HepG2 (cell line): ENCODE measurements around the gene LTA. TPM values are rescaled to one million over a fixed set of nuclear protein-coding genes. Genes with fewer than 3 reads are reported as not detected.

Experiments
- E2F5 ChIP-seq: sonication (generic); formaldehyde crosslinking; conservative IDR thresholded peaks from 2 replicates; pipeline ENCODE4 v1.4.0; 2020; ENCODE audit warnings: missing genetic modification reagents
- GMEB2 ChIP-seq: IDR thresholded peaks from 2 replicates; pipeline ENCODE4 v1.6.1; 2016; ENCODE audit warnings: missing biosample characterization, missing genetic modification reagents, low read depth
- HMGXB4 ChIP-seq, 2 experiments: sonication (generic) in 1 of 2; formaldehyde crosslinking in 1 of 2; IDR thresholded peaks; 2 replicates each; pipeline versions ENCODE4 v1.4.0 to v1.6.1; 2018 to 2020; ENCODE audit warnings: missing genetic modification reagents in 2 of 2, borderline replicate concordance in 1 of 2, low read depth in 1 of 2, mild to moderate bottlenecking in 1 of 2, missing biosample characterization in 1 of 2
- POGZ ChIP-seq: sonication (generic); formaldehyde crosslinking; IDR thresholded peaks from 2 replicates; pipeline ENCODE4 v1.4.0; 2020; ENCODE audit warnings: mild to moderate bottlenecking, missing genetic modification reagents
- PRDM15 ChIP-seq: sonication (generic); formaldehyde crosslinking; IDR thresholded peaks from 2 replicates; pipeline ENCODE4 v1.4.0; 2020; ENCODE audit warnings: missing genetic modification reagents
- ZFP82 ChIP-seq: sonication (generic); formaldehyde crosslinking; IDR thresholded peaks from 2 replicates; pipeline ENCODE4 v1.5.1; 2020; ENCODE audit warnings: mild to moderate bottlenecking, missing genetic modification reagents, borderline replicate concordance
- ZHX2 ChIP-seq, 2 experiments: sonication (generic) in 1 of 2; formaldehyde crosslinking in 1 of 2; IDR thresholded peaks; 2 replicates each; pipeline versions ENCODE4 v1.6.1 to v1.9.0; 2014 to 2022; ENCODE audit warnings: antibody characterized with exemption in 1 of 2, borderline replicate concordance in 1 of 2, inconsistent platforms in 1 of 2, low read depth in 1 of 2, missing genetic modification reagents in 1 of 2
- ZNF460 ChIP-seq: sonication (generic); formaldehyde crosslinking; IDR thresholded peaks from 2 replicates; pipeline ENCODE4 v1.5.1; 2020; ENCODE audit warnings: missing genetic modification reagents, mild to moderate bottlenecking, borderline replicate concordance
- ZNF512 ChIP-seq: sonication (generic); formaldehyde crosslinking; IDR thresholded peaks from 2 replicates; pipeline ENCODE4 v1.4.0; 2020; ENCODE audit warnings: mild to moderate bottlenecking, missing genetic modification reagents
- ZNF747 ChIP-seq: sonication (generic); formaldehyde crosslinking; IDR thresholded peaks from 2 replicates; pipeline ENCODE4 v1.8.1; 2023; ENCODE audit warnings: missing genetic modification reagents, mild to moderate bottlenecking, borderline replicate concordance
- polyA plus RNA-seq, 8 experiments: library from polyadenylated mRNA; depleted of rRNA in 3 of 8; stranded (reverse) in 7 of 8; unstranded in 1 of 8; fragments of >200 nt; fragmentation: Illumina TruSeq in 4 of 8; extraction: Trizol in 4 of 8; gene quantifications; 2 replicates each; pipeline versions ENCODE4 v1.2.1 to v1.2.3, GENCODE V29; 2011 to 2016; ENCODE audit warnings: low read depth in 4 of 8, missing spikeins in 1 of 8, mixed read lengths in 1 of 8; ENCODE audit not compliant: insufficient read depth in 1 of 8
- total RNA-seq, 5 experiments: library from RNA; depleted of rRNA; stranded (reverse); fragments of >200 nt; fragmentation: Illumina TruSeq; extraction: Trizol; gene quantifications; 2 replicates each; pipeline ENCODE4 v1.2.3, GENCODE V29; 2016; ENCODE audit warnings: low read depth in 1 of 5

The LTA gene
- total and polyA plus RNA-seq, 2 of the 13 experiments (the other 11 are each of a cell fraction or from before 2014, with no cell fraction given): 0.09 TPM; not detected in 1

- no peak for TF ChIP-seq HMGXB4 (CRISPR knock-in tag; IDR thresholded peaks at IDR 0.05; ENCODE audit: borderline replicate concordance in 1 of 2, low read depth in 1 of 2)
- TF ChIP-seq POGZ (CRISPR knock-in tag): no peak
- TF ChIP-seq GMEB2 (CRISPR knock-in tag): no peak
- TF ChIP-seq ZNF460 (CRISPR knock-in tag): no peak
- TF ChIP-seq E2F5 (CRISPR knock-in tag): no peak
- no peak for TF ChIP-seq PRDM15 (CRISPR knock-in tag)
- TF ChIP-seq ZNF747: no peak; the same call in 1 of the 2 replicates
- TF ChIP-seq ZFP82: no peak
- TF ChIP-seq ZNF512 (CRISPR knock-in tag): no peak
- no peak for TF ChIP-seq ZHX2 (IDR thresholded peaks at IDR 0.05; ENCODE audit: low read depth)
- no peak for TF ChIP-seq ZHX2 (CRISPR knock-in tag; IDR thresholded peaks at IDR 0.05; ENCODE audit: borderline replicate concordance)
Observed at GRCh38 chr6:31614075-31614619, 42.1 kb downstream of the LTA start (continued).
